Panc1 (cell line): ENCODE results near the gene ZBTB1. TPM values are rescaled to one million over a fixed set of nuclear protein-coding genes. Genes with fewer than 3 reads are reported as not detected.

Source experiments
- ATAC-seq: fragments of 200-7000 bp; cut with Tn5 transposase; 2 replicates; pipeline ENCODE4 v1.9.1; 2020; ENCODE audit warnings: mild to moderate bottlenecking, moderate library complexity
- BruUV-seq: library from RNA; stranded (reverse); fragments of 400-500 nt; replicated peaks from 2 replicates; lab custom pipeline; 2021; lab: Mats Ljungman, UMichigan
- CTCF ChIA-PET: fragments of 300-600 bp; sonication (Branson Sonifier 250); formaldehyde crosslinking; loops from one replicate; lab custom pipeline; 2022; ENCODE audit warnings: antibody characterized with exemption; lab: Charles Lee
- POLR2A ChIA-PET: fragments of 300-600 bp; sonication (Branson Sonifier 250); formaldehyde crosslinking; loops from one replicate; lab custom pipeline; 2022; ENCODE audit warnings: antibody characterized with exemption; lab: Charles Lee
- DNase-seq: peaks from one replicate; pipeline ENCODE4 v3.0.0-alpha.2; 2010; ENCODE audit warnings: low read depth, low spot score
- H3K27ac ChIP-seq: 2 replicates; pipeline ENCODE4 v1.5.1; 2011; ENCODE audit warnings: mild to moderate bottlenecking, low read length, inconsistent platforms
- H3K27me3 ChIP-seq: fragments of 200-500 bp; sonication (Bioruptor generic); 2 replicates; pipeline ENCODE4 v1.6.0; 2014; ENCODE audit warnings: low read length, inconsistent platforms; ENCODE audit not compliant: control insufficient read depth, insufficient read depth
- H3K36me3 ChIP-seq: fragments of 200-500 bp; sonication (Bioruptor generic); 2 replicates; pipeline ENCODE4 v1.5.1; 2014; ENCODE audit warnings: inconsistent platforms, mild to moderate bottlenecking, low read length, moderate library complexity; ENCODE audit not compliant: control insufficient read depth, insufficient read depth
- H3K4me1 ChIP-seq: 2 replicates; pipeline ENCODE4 v1.5.1; 2011; ENCODE audit warnings: inconsistent platforms, mild to moderate bottlenecking, low read length, moderate library complexity; ENCODE audit not compliant: control insufficient read depth, insufficient read depth
- H3K4me3 ChIP-seq, 2 experiments: 2 replicates each; pipeline ENCODE4 v1.5.1; 2011 to 2012; ENCODE audit warnings: low read depth in 2 of 2, low read length in 2 of 2, mild to moderate bottlenecking in 2 of 2, inconsistent platforms in 1 of 2, moderate library complexity in 1 of 2
- H3K9me3 ChIP-seq: fragments of 200-500 bp; sonication (Bioruptor generic); 2 replicates; pipeline ENCODE4 v1.5.1; 2014; ENCODE audit warnings: low read depth, mild to moderate bottlenecking, inconsistent platforms, low read length, moderate library complexity; ENCODE audit not compliant: control insufficient read depth, insufficient read depth
- POLR2AphosphoS5 ChIP-seq: IDR thresholded peaks from 2 replicates; pipeline ENCODE4 v1.6.1; 2012; ENCODE audit warnings: mild to moderate bottlenecking, low read depth, low read length, moderate library complexity
- SIN3A ChIP-seq: IDR thresholded peaks from 2 replicates; pipeline ENCODE4 v1.6.1; 2012; ENCODE audit warnings: low read depth, mild to moderate bottlenecking, low read length, moderate library complexity, borderline replicate concordance; ENCODE audit not compliant: insufficient read depth
- TCF7L2 ChIP-seq: IDR thresholded peaks from 2 replicates; pipeline ENCODE4 v1.6.1; 2011; ENCODE audit warnings: mild to moderate bottlenecking, low read depth, low read length, inconsistent platforms
- in situ Hi-C: cut with HindIII; loops from 2 replicates; pipeline ENCODE4 v1.10.0; 2016; ENCODE audit warnings: low sequenced_read_pairs, low pct_unique_long_range_greater_than_20kb
- intact Hi-C: fragments of 100-400 bp; cut with micrococcal nuclease; formaldehyde crosslinking; loops from one replicate; pipeline ENCODE4 v1.10.0; 2022; ENCODE audit not compliant: unreplicated experiment
- total RNA-seq: library from RNA; stranded (reverse); gene quantifications from one replicate; pipeline ENCODE4 v1.2.1, GENCODE V29; 2021; ENCODE audit not compliant: unreplicated experiment
- TF ChIP-seq, protein P1 (sequence below): fragments of 450-650 bp; IDR thresholded peaks from 2 replicates; pipeline ENCODE4 v1.5.1; 2017; ENCODE audit warnings: mild to moderate bottlenecking
- TF ChIP-seq, protein P2 (sequence below), 2 experiments: IDR thresholded peaks; 2 replicates each; pipeline ENCODE4 v1.6.1; 2011 to 2012; ENCODE audit warnings: low read depth in 2 of 2, control low read depth in 1 of 2, low read length in 1 of 2, mild to moderate bottlenecking in 1 of 2, moderate library complexity in 1 of 2; ENCODE audit not compliant: insufficient read depth in 1 of 2

Gene ZBTB1
- total RNA-seq, 1 experiment from 2014 or later = 36.1 TPM

GRCh38 chr14:64536488-64537245, 32.1 kb downstream of the ZBTB1 start:
- no peak for ATAC-seq
- BruUV-seq = no TSS peak
- Histone ChIP-seq H3K36me3 (no peaks in the 10 kb centered on the region), H3K9me3 (no peaks in the 10 kb centered on the region), H3K4me3 (no peak overlapping the region), H3K27me3 (no peaks in the 10 kb centered on the region), H3K4me1 (no peaks in the 10 kb centered on the region), H3K27ac (no peak overlapping the region)
- TF ChIP-seq TCF7L2 (no peak), POLR2AphosphoS5 (no peak), SIN3A (no peak)
- TF ChIP-seq, protein P1, sequence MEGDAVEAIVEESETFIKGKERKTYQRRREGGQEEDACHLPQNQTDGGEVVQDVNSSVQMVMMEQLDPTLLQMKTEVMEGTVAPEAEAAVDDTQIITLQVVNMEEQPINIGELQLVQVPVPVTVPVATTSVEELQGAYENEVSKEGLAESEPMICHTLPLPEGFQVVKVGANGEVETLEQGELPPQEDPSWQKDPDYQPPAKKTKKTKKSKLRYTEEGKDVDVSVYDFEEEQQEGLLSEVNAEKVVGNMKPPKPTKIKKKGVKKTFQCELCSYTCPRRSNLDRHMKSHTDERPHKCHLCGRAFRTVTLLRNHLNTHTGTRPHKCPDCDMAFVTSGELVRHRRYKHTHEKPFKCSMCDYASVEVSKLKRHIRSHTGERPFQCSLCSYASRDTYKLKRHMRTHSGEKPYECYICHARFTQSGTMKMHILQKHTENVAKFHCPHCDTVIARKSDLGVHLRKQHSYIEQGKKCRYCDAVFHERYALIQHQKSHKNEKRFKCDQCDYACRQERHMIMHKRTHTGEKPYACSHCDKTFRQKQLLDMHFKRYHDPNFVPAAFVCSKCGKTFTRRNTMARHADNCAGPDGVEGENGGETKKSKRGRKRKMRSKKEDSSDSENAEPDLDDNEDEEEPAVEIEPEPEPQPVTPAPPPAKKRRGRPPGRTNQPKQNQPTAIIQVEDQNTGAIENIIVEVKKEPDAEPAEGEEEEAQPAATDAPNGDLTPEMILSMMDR = no peak
- TF ChIP-seq, protein P2, sequence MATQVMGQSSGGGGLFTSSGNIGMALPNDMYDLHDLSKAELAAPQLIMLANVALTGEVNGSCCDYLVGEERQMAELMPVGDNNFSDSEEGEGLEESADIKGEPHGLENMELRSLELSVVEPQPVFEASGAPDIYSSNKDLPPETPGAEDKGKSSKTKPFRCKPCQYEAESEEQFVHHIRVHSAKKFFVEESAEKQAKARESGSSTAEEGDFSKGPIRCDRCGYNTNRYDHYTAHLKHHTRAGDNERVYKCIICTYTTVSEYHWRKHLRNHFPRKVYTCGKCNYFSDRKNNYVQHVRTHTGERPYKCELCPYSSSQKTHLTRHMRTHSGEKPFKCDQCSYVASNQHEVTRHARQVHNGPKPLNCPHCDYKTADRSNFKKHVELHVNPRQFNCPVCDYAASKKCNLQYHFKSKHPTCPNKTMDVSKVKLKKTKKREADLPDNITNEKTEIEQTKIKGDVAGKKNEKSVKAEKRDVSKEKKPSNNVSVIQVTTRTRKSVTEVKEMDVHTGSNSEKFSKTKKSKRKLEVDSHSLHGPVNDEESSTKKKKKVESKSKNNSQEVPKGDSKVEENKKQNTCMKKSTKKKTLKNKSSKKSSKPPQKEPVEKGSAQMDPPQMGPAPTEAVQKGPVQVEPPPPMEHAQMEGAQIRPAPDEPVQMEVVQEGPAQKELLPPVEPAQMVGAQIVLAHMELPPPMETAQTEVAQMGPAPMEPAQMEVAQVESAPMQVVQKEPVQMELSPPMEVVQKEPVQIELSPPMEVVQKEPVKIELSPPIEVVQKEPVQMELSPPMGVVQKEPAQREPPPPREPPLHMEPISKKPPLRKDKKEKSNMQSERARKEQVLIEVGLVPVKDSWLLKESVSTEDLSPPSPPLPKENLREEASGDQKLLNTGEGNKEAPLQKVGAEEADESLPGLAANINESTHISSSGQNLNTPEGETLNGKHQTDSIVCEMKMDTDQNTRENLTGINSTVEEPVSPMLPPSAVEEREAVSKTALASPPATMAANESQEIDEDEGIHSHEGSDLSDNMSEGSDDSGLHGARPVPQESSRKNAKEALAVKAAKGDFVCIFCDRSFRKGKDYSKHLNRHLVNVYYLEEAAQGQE (IDR thresholded peaks at IDR 0.05; ENCODE audit: insufficient read depth in 1 of 2, low read depth in 2 of 2, low read length in 1 of 2) = no peak
- ChIA-PET CTCF (no interaction called here), POLR2A (interaction anchor here (0.6 kb wide), 1 partner anchor 17 kb away, joined by 3 read pairs; no protein-coding TSS in a partner anchor)
- intact Hi-C loops = no loop called here
- no peak for DNase-seq
- in situ Hi-C loops = no loop called here

- TSS peak; percentile 62 for BruUV-seq
- Histone ChIP-seq H3K27ac (peak within 1 kb of the TSS; percentile 89), H3K36me3 (no peaks in the 10 kb centered on the region), H3K9me3 (no peaks in the 10 kb centered on the region), H3K4me3 (peak within 1 kb of the TSS; percentile 50 to 58), H3K27me3 (no peaks in the 10 kb centered on the region), H3K4me1 (no peaks in the 10 kb centered on the region; the same call in 1 of the 2 replicates)
- CTCF ChIA-PET = no interaction called here
- in situ Hi-C loops = no loop called here
- TF ChIP-seq SIN3A = no peak
- TF ChIP-seq POLR2AphosphoS5 = peak; percentile 55
- TF ChIP-seq, protein P1 = peak; percentile 84
- DNase-seq = peak; percentile 69
- intact Hi-C loops = loop anchor here (10.0 kb wide), 1 partner anchor 94 kb away; no protein-coding TSS in a partner anchor
- POLR2A ChIA-PET = interaction anchor here (0.6 kb wide), 3 partner anchors 30 to 102 kb away, joined by 3 to 15 read pairs (median 9); no protein-coding TSS in a partner anchor
- ATAC-seq = peak; percentile 96
These were observed 35.9 kb downstream of the ZBTB1 start, which contains the start of gene HSPA2 for GRCh38 chr14:64540208-64541202. Gene HSPA2 (plus strand): TSS chr14:64540741. CDS start chr14:64540850, 109 bp downstream.
